ENCODE measurements around the gene WDR72. TPM values are rescaled to one million over a fixed set of nuclear protein-coding genes. Genes with fewer than 3 reads are reported as not detected.

Gene WDR72
- total and polyA plus RNA-seq, 2 of the 8 experiments (the other 6 are each of a cell fraction or from before 2014, with no cell fraction given), result 1.2 to 1.9 TPM

DNA sequence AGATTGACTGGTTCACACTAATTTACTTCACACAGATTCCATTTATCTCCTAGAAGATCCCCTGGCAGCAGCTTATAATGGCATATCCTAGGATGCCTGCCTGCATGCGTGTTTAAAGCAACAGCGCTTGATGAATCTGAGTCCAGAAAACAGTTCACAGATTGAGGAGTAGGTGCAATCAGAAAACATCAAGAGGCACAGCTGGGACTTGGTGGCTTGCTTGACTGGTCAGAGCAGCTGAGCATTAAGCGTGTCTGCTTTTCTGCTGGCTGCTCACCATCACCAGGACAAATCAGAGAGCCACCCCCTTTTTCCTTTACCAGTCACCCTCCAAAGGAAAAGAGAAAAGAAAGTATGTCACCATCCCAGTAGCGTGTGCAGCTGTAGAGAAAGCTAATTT, 223.6 kb downstream of the WDR72 start (continued):
- TF ChIP-seq EP300 (IDR thresholded peaks at IDR 0.05; ENCODE audit: borderline replicate concordance in 1 of 2, low read depth in 2 of 2, low read length in 2 of 2), result no peak
